GM19239 (cell line): ENCODE results near the gene ITPR3.

Experiments used
- DNase-seq: peaks from one replicate; pipeline ENCODE4 v3.0.0; 2011; ENCODE audit warnings: low spot score; ENCODE audit not compliant: insufficient read length
- FAIRE-seq: peaks from 2 replicates; lab custom pipeline; 2011; peaks lifted over from hg19 to GRCh38; lab: Jason Lieb, UNC

Gene ITPR3

GRCh38 chr6:33683576-33684427 is 62.7 kb downstream of the ITPR3 start:
- DNase-seq (no peak), FAIRE-seq (no peak)

GRCh38 chr6:33684428-33684896 is 63.3 kb downstream of the ITPR3 start:
- DNase-seq: no peak
- no peak for FAIRE-seq

- FAIRE-seq (no peak), DNase-seq (no peak)
These were observed 63.9 kb downstream of the ITPR3 start for GRCh38 chr6:33684983-33685382.

GRCh38 chr6:33685411-33686224 is 64.5 kb downstream of the ITPR3 start:
- DNase-seq (no peak), FAIRE-seq (no peak)

- FAIRE-seq (no peak), DNase-seq (no peak)
These were observed 65.3 kb downstream of the ITPR3 start for GRCh38 chr6:33686225-33686924.

- DNase-seq: no peak
- FAIRE-seq: no peak
These were observed 66.2 kb downstream of the ITPR3 start for GRCh38 chr6:33686981-33687975.

GRCh38 chr6:33688006-33688405 is 66.9 kb downstream of the ITPR3 start:
- FAIRE-seq: no peak
- DNase-seq: no peak

GRCh38 chr6:33688451-33689147 is 67.5 kb downstream of the ITPR3 start:
- DNase-seq (no peak), FAIRE-seq (no peak)

GRCh38 chr6:33689148-33689494 is 68.0 kb downstream of the ITPR3 start:
- FAIRE-seq (no peak), DNase-seq (no peak)

- FAIRE-seq: no peak
- DNase-seq: no peak
These were observed 68.8 kb downstream of the ITPR3 start for GRCh38 chr6:33689879-33690278.

GRCh38 chr6:33690766-33691165 is 69.6 kb downstream of the ITPR3 start:
- no peak for FAIRE-seq
- DNase-seq: no peak

GRCh38 chr6:33691456-33692077 is 70.4 kb downstream of the ITPR3 start:
- DNase-seq (no peak), FAIRE-seq (no peak)

GRCh38 chr6:33692078-33692759 is 71.1 kb downstream of the ITPR3 start:
- DNase-seq (no peak), FAIRE-seq (no peak)

GRCh38 chr6:33692760-33693158 is 71.6 kb downstream of the ITPR3 start:
- FAIRE-seq: peak; percentile 79

GRCh38 chr6:33693186-33694105 is 72.3 kb downstream of the ITPR3 start:
- FAIRE-seq (no peak), DNase-seq (no peak)

More at GRCh38 chr6:33692760-33693158, 71.6 kb downstream of the ITPR3 start:
- peak; percentile 58 for DNase-seq

- DNase-seq: no peak
These were observed 73.3 kb downstream of the ITPR3 start for GRCh38 chr6:33694401-33694931.

GRCh38 chr6:33694977-33695376 is 73.9 kb downstream of the ITPR3 start:
- FAIRE-seq: no peak

More at GRCh38 chr6:33694401-33694931, 73.3 kb downstream of the ITPR3 start:
- FAIRE-seq: no peak

More at GRCh38 chr6:33694977-33695376, 73.9 kb downstream of the ITPR3 start:
- no peak for DNase-seq
